ENCODE data around the gene ADGRB3. TPM values are rescaled to one million over a fixed set of nuclear protein-coding genes. Genes with fewer than 3 reads are reported as not detected.

The ADGRB3 gene
- total RNA-seq, 2 experiments from 2014 or later = not detected

- Mint-ChIP-seq H3K9me3 (no peaks in the 10 kb centered on the region), H3K27me3 (no peaks in the 10 kb centered on the region), H3K4me3 (no peak overlapping the region), H3K27ac (no peak overlapping the region), H3K36me3 (ENCODE audit: low read depth) (no peaks in the 10 kb centered on the region), H3K4me1 (no peaks in the 10 kb centered on the region)
- ChIA-PET CTCF (no interaction called here), POLR2A (no interaction called here)
- no peak for DNase-seq
Observed at GRCh38 chr6:68724060-68724459, 89.0 kb downstream of the ADGRB3 start.

DNA sequence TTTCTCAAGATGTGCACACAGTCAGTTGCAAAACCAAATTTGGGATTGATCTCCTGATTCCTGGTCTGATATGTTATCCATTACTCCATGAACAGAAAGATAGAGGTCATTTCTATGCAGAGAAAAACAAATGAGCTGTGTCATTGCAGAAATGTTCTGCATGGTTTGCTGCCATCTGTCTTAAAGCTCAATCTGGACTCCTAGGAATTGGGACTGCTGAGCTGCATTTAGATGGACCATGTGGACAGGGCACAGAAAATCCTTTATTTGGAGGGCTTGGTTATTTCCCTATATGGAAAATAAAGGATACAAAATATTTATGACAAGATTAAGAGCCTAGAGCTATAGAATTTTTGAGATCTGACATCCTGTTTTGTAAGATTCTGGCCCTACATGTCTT is 91.3 kb downstream of the ADGRB3 start:
- H3K27me3 Mint-ChIP-seq = no peaks in the 10 kb centered on the region
- POLR2A ChIA-PET = no interaction called here

DNA sequence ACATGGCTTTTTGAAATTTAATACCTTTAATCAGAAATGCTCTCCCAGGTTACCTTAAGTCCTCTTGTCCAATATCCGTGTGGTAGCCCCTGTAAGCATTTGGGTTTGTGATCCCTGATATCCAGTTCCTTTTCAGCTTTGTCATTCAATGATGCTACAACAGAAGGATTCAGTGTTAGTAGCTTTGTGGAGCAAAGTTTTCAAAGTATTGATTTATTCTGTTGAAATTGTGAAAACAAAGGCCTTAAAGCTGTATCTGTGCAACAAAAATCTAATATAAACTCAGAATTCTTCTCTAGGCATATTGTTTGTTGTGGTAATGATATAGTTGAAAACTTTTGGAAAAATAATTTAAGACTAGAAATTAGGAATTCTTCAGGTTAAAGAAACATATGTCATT is 91.9 kb downstream of the ADGRB3 start:
- ChIA-PET POLR2A (no interaction called here), CTCF (no interaction called here)
- H3K9me3 Mint-ChIP-seq = no peaks in the 10 kb centered on the region
- H3K4me3 Mint-ChIP-seq = no peak overlapping the region
- H3K27me3 Mint-ChIP-seq = no peaks in the 10 kb centered on the region
- DNase-seq = no peak
- H3K36me3 Mint-ChIP-seq (ENCODE audit: low read depth) = no peaks in the 10 kb centered on the region
- H3K27ac Mint-ChIP-seq = no peak overlapping the region
- no peaks in the 10 kb centered on the region for H3K4me1 Mint-ChIP-seq

More for the DNA sequence above, 91.3 kb downstream of the ADGRB3 start:
- Mint-ChIP-seq H3K4me3 (no peak overlapping the region), H3K4me1 (no peaks in the 10 kb centered on the region), H3K9me3 (no peaks in the 10 kb centered on the region), H3K27ac (no peak overlapping the region), H3K36me3 (ENCODE audit: low read depth) (no peaks in the 10 kb centered on the region)
- CTCF ChIA-PET = no interaction called here
- no peak for DNase-seq

DNA sequence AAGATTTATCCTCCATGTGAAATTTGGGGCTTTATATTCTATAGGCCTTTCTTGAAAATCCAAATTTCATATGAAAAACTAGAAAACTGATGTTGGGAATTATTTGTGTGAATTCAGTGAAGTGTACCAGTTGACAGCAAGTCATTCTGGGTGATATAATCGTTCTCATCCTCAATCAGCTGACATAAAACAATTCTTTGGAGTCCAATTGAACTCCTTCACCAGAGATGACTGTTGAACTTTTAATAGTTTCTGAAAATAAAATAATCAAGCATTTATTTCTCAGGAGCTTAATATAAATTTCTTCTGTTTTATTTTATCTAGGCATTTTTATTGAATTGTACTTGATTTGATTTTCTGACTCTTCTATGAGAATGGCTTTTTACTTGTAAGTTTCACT is 92.6 kb downstream of the ADGRB3 start:
- DNase-seq = no peak
- POLR2A ChIA-PET = no interaction called here
- CTCF ChIA-PET = no interaction called here

GRCh38 chr6:68728159-68728979 is 93.3 kb downstream of the ADGRB3 start:
- Mint-ChIP-seq H3K27me3 (no peaks in the 10 kb centered on the region), H3K4me1 (no peaks in the 10 kb centered on the region), H3K4me3 (no peak overlapping the region), H3K36me3 (ENCODE audit: low read depth) (no peaks in the 10 kb centered on the region), H3K27ac (no peak overlapping the region), H3K9me3 (no peaks in the 10 kb centered on the region)
- POLR2A ChIA-PET = no interaction called here
- no peak for DNase-seq
- CTCF ChIA-PET = no interaction called here

More for the DNA sequence above, 92.6 kb downstream of the ADGRB3 start:
- Mint-ChIP-seq H3K36me3 (ENCODE audit: low read depth) (no peaks in the 10 kb centered on the region), H3K9me3 (no peaks in the 10 kb centered on the region), H3K4me1 (no peaks in the 10 kb centered on the region), H3K27me3 (no peaks in the 10 kb centered on the region), H3K27ac (no peak overlapping the region), H3K4me3 (no peak overlapping the region)

DNA sequence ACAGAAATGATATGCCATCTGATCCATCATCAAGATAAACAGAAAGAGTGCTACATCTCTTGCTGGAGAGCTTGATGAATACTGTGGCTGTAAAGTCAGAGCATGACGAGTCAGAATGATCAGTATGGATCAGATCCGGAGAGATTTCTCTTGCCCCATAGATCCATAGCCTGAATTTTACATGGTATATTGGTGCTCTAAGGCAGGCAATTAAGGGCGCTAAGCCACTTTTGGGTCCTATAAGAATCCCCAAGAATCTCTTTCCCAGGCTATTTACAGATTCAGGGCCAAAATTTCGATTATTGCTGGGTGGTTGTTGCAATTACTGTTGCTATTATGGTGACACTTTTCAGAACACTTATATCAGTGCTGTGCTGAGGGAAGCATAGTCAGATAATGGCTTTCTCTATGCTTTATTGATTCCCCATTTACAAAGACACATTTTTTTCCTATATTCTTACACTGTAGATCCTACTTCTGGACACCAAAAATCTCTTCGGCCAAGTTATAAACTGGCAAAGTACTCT is 94.4 kb downstream of the ADGRB3 start:
- Mint-ChIP-seq H3K4me1 (no peaks in the 10 kb centered on the region), H3K27me3 (no peaks in the 10 kb centered on the region), H3K27ac (no peak overlapping the region), H3K4me3 (no peak overlapping the region), H3K9me3 (no peaks in the 10 kb centered on the region), H3K36me3 (ENCODE audit: low read depth) (no peaks in the 10 kb centered on the region)
- ChIA-PET POLR2A (no interaction called here), CTCF (no interaction called here)
- DNase-seq = no peak

- no peak for DNase-seq
- Mint-ChIP-seq H3K4me1 (no peaks in the 10 kb centered on the region), H3K27me3 (no peaks in the 10 kb centered on the region), H3K9me3 (no peaks in the 10 kb centered on the region), H3K4me3 (no peak overlapping the region), H3K36me3 (ENCODE audit: low read depth) (no peaks in the 10 kb centered on the region), H3K27ac (no peak overlapping the region)
- CTCF ChIA-PET = no interaction called here
- POLR2A ChIA-PET = no interaction called here
Observed at GRCh38 chr6:68730291-68731054, 95.4 kb downstream of the ADGRB3 start.

- Mint-ChIP-seq H3K27me3 (no peaks in the 10 kb centered on the region), H3K36me3 (ENCODE audit: low read depth) (no peaks in the 10 kb centered on the region), H3K9me3 (no peaks in the 10 kb centered on the region), H3K4me1 (no peaks in the 10 kb centered on the region), H3K27ac (no peak overlapping the region), H3K4me3 (no peak overlapping the region)
- POLR2A ChIA-PET = no interaction called here
- no peak for DNase-seq
- CTCF ChIA-PET = no interaction called here
Observed at GRCh38 chr6:68732423-68732822, 97.3 kb downstream of the ADGRB3 start.

DNA sequence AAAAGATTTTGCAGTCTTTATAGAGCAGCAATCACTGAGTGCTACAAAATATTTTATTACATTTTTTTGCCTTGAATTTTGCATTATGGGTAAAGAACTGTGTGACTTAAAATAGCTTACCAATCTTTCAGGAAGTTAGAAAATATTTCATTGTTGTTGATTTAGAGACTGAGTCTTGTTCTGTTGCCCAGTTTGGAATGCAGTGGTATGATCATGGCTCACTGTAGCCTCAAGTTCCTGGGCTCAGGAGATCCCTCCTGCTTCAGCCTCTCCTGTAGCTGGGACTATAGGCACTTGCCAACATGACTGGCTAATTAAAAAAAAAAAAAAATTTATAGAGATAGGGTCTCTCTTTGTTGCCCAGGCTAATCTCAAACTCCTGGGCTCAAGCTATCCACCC is 100.8 kb downstream of the ADGRB3 start:
- ChIA-PET CTCF (no interaction called here), POLR2A (no interaction called here)
- peaks cover 7% of the 10 kb centered on the region for H3K4me1 Mint-ChIP-seq
- no peak for DNase-seq
- H3K27me3 Mint-ChIP-seq = no peaks in the 10 kb centered on the region
- H3K27ac Mint-ChIP-seq = no peak overlapping the region
- H3K9me3 Mint-ChIP-seq = no peaks in the 10 kb centered on the region
- no peak overlapping the region for H3K4me3 Mint-ChIP-seq
- no peaks in the 10 kb centered on the region for H3K36me3 Mint-ChIP-seq (ENCODE audit: low read depth)

- Mint-ChIP-seq H3K27ac (no peak overlapping the region), H3K4me3 (no peak overlapping the region), H3K36me3 (ENCODE audit: low read depth) (no peaks in the 10 kb centered on the region), H3K4me1 (peaks cover 9% of the 10 kb centered on the region), H3K9me3 (peaks cover 1% of the 10 kb centered on the region), H3K27me3 (no peaks in the 10 kb centered on the region)
- ChIA-PET CTCF (no interaction called here), POLR2A (no interaction called here)
- DNase-seq = no peak
Observed at GRCh38 chr6:68737061-68737460, 102.0 kb downstream of the ADGRB3 start.

- DNase-seq = no peak
- no peak overlapping the region for H3K27ac Mint-ChIP-seq
- no peaks in the 10 kb centered on the region for H3K27me3 Mint-ChIP-seq
- peaks cover 1% of the 10 kb centered on the region for H3K9me3 Mint-ChIP-seq
- peaks cover 9% of the 10 kb centered on the region for H3K4me1 Mint-ChIP-seq
- ChIA-PET CTCF (no interaction called here), POLR2A (no interaction called here)
- H3K4me3 Mint-ChIP-seq = no peak overlapping the region
- no peaks in the 10 kb centered on the region for H3K36me3 Mint-ChIP-seq (ENCODE audit: low read depth)
Observed at GRCh38 chr6:68738039-68738438, 103.0 kb downstream of the ADGRB3 start.

GRCh38 chr6:68740828-68741500 is 105.9 kb downstream of the ADGRB3 start:
- Mint-ChIP-seq H3K4me1 (peaks cover 9% of the 10 kb centered on the region), H3K27me3 (no peaks in the 10 kb centered on the region), H3K9me3 (peaks cover 1% of the 10 kb centered on the region), H3K4me3 (no peak overlapping the region), H3K36me3 (ENCODE audit: low read depth) (no peaks in the 10 kb centered on the region), H3K27ac (no peak overlapping the region)
- ChIA-PET POLR2A (no interaction called here), CTCF (no interaction called here)
- DNase-seq = peak; percentile 7
